Measurements from ENCODE around the gene TRPT1.

The TRPT1 gene

DNA sequence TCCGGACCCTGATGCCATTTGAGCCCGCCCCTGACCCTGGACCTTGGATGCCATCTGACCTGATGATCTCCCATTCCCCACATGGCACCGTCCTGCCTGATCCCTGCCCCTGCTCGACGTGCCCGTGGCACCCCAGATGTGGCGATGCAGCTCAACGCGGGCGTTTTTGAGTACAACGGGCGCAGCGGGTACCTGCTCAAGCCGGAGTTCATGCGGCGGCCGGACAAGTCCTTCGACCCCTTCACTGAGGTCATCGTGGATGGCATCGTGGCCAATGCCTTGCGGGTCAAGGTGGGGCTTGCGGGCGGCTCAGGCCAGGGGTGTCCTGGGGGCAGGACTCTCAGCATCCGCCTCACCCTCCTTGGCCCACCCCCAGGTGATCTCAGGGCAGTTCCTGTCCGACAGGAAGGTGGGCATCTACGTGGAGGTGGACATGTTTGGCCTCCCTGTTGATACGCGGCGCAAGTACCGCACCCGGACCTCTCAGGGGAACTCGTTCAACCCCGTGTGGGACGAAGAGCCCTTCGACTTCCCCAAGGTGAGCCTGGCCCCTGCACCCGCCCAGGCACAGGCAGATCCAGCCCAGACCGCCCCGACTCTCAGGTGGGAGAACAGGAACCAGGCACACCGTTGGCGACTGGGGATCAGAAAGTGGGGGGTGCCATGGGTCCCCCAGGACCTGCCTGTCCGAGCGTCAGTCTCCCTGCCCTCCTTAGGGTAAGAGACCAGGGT, 36.5 kb upstream of the TRPT1 start:
- Histone ChIP-seq H3K4me2 (no peak overlapping the region), H3K9ac (no peak overlapping the region), H3K4me1 (ENCODE audit: low read depth, poor library complexity, severe bottlenecking) (no peaks in the 10 kb centered on the region), H3K27ac (no peak overlapping the region), H3K79me2 (ENCODE audit: insufficient read depth, low read depth) (no peaks in the 10 kb centered on the region), H2AFZ (ENCODE audit: low read depth) (no peak overlapping the region), H3K36me3 (ENCODE audit: insufficient read depth) (no peaks in the 10 kb centered on the region), H4K20me1 (ENCODE audit: insufficient read depth) (no peaks in the 10 kb centered on the region), H3K4me3 (IDR thresholded peaks at IDR 0.05; ENCODE audit: insufficient read depth, low read depth, low read length) (no peak overlapping the region), H3K27me3 (ENCODE audit: insufficient read depth, low read depth) (no peaks in the 10 kb centered on the region)
- TF ChIP-seq, protein P1, sequence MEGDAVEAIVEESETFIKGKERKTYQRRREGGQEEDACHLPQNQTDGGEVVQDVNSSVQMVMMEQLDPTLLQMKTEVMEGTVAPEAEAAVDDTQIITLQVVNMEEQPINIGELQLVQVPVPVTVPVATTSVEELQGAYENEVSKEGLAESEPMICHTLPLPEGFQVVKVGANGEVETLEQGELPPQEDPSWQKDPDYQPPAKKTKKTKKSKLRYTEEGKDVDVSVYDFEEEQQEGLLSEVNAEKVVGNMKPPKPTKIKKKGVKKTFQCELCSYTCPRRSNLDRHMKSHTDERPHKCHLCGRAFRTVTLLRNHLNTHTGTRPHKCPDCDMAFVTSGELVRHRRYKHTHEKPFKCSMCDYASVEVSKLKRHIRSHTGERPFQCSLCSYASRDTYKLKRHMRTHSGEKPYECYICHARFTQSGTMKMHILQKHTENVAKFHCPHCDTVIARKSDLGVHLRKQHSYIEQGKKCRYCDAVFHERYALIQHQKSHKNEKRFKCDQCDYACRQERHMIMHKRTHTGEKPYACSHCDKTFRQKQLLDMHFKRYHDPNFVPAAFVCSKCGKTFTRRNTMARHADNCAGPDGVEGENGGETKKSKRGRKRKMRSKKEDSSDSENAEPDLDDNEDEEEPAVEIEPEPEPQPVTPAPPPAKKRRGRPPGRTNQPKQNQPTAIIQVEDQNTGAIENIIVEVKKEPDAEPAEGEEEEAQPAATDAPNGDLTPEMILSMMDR (conservative IDR thresholded peaks at IDR 0.05; ENCODE audit: low read depth, low read length): no peak

DNA sequence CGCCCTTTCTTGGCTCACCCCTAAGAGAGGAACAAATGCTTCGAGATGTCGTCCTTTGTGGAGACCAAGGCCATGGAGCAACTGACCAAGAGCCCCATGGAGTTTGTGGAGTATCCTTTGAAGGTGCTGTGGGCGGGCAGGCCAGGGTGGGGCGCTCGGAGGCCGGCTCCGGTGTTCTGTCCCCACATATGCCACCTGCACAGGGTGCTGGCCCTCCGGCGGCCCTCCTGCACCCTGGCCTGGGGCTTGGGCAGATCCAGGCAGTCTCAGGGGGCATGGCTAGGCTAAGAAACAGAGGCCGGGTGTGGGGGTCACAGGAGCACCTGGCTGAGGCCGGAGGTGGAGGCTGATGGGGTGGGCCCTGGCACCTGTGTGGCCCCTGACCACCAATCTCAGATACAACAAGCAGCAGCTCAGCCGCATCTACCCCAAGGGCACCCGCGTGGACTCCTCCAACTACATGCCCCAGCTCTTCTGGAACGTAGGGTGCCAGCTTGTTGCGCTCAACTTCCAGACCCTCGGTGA, 35.6 kb upstream of the TRPT1 start:
- Histone ChIP-seq H3K79me2 (ENCODE audit: insufficient read depth, low read depth) (no peaks in the 10 kb centered on the region), H3K9ac (no peak overlapping the region), H3K4me1 (ENCODE audit: low read depth, poor library complexity, severe bottlenecking) (no peaks in the 10 kb centered on the region), H4K20me1 (ENCODE audit: insufficient read depth) (no peaks in the 10 kb centered on the region), H3K36me3 (ENCODE audit: insufficient read depth) (no peaks in the 10 kb centered on the region), H3K4me2 (no peak overlapping the region), H3K27ac (no peak overlapping the region), H3K4me3 (IDR thresholded peaks at IDR 0.05; ENCODE audit: insufficient read depth, low read depth, low read length) (no peak overlapping the region), H3K27me3 (ENCODE audit: insufficient read depth, low read depth) (no peaks in the 10 kb centered on the region), H2AFZ (ENCODE audit: low read depth) (no peak overlapping the region)
- TF ChIP-seq, protein P1 (conservative IDR thresholded peaks at IDR 0.05; ENCODE audit: low read depth, low read length): no peak

DNA sequence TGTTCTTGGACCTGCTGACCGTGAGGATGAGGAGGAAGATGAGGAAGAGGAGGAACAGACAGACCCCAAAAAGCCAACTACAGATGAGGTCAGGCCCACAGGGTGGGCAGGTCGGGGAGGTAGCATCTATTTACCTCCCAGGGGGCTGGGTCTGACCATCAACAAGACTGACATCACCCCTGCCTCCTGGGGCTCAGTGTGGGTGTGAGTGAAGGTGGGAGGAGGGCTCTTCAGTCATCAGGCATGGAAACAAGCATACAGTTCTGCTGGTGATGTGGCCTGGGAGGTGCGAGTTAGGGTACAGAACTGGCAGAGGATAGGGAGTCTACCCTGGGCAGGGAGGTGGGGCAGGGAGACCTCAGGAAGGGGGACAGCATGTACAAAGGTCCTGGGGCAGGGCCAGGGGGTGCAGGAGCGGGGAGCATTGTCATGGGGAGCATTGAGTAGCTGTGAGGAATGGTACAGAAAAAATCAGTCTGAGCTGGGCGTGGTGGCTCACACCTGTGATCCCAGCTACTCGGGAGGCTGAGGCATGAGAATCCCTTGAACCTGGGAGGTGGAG, 34.2 kb upstream of the TRPT1 start:
- Histone ChIP-seq H3K27ac (no peak overlapping the region), H3K27me3 (ENCODE audit: insufficient read depth, low read depth) (no peaks in the 10 kb centered on the region), H4K20me1 (ENCODE audit: insufficient read depth) (no peaks in the 10 kb centered on the region), H2AFZ (ENCODE audit: low read depth) (no peak overlapping the region), H3K4me1 (ENCODE audit: low read depth, poor library complexity, severe bottlenecking) (no peaks in the 10 kb centered on the region), H3K4me2 (no peak overlapping the region), H3K9ac (no peak overlapping the region), H3K79me2 (ENCODE audit: insufficient read depth, low read depth) (no peaks in the 10 kb centered on the region), H3K4me3 (IDR thresholded peaks at IDR 0.05; ENCODE audit: insufficient read depth, low read depth, low read length) (no peak overlapping the region), H3K36me3 (ENCODE audit: insufficient read depth) (no peaks in the 10 kb centered on the region)
- TF ChIP-seq, protein P1 (conservative IDR thresholded peaks at IDR 0.05; ENCODE audit: low read depth, low read length): no peak

DNA sequence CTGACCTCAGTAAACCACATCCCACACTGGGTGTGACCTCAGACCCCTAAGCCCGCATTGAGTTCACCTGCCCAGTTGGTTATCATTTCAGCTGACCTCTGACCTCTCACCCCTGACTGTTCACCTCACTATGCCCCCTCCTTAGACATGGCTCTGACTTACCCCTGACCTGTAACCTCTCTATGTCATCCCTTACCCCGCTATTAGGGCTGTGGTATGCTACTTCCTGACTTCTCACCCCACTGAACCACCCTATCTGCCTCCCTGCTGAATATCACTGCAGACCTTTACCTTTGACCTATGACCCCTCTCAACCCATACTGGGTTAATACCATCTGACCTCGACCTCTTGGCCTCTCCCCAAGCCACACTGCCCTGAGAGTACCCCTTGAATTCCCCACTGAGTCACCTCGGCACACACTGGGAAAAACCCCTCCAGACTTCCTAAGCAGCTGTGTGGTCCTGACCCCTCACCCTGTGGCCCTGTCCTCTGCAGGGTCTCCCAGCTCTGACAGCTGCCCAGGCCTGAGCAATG, 33.6 kb upstream of the TRPT1 start:
- H3K4me3 ChIP-seq (IDR thresholded peaks at IDR 0.05; ENCODE audit: insufficient read depth, low read depth, low read length): no peak overlapping the region
- no peaks in the 10 kb centered on the region for H3K27me3 ChIP-seq (ENCODE audit: insufficient read depth, low read depth)
- H3K27ac ChIP-seq: no peak overlapping the region
- H4K20me1 ChIP-seq (ENCODE audit: insufficient read depth): no peaks in the 10 kb centered on the region
- H2AFZ ChIP-seq (ENCODE audit: low read depth): no peak overlapping the region
- no peak overlapping the region for H3K9ac ChIP-seq
- H3K4me2 ChIP-seq: no peak overlapping the region
- TF ChIP-seq, protein P1 (conservative IDR thresholded peaks at IDR 0.05; ENCODE audit: low read depth, low read length): no peak
- no peaks in the 10 kb centered on the region for H3K4me1 ChIP-seq (ENCODE audit: low read depth, poor library complexity, severe bottlenecking)
- no peaks in the 10 kb centered on the region for H3K36me3 ChIP-seq (ENCODE audit: insufficient read depth)
- no peaks in the 10 kb centered on the region for H3K79me2 ChIP-seq (ENCODE audit: insufficient read depth, low read depth)
